Brain microvascular endothelial cell (primary cell): ENCODE results near the gene RALY.
"Not testable (repeated sequence)": the region's sequence is repeated elsewhere in the genome, so short reads cannot be mapped to it uniquely, and the experiment has no call there.

Experiments
- DNase-seq: peaks from one replicate; pipeline ENCODE4 v3.0.0-alpha.2; 2020
- H3K27ac ChIP-seq: fragments of 250-450 bp; sonication (Bioruptor Pico); 2 replicates; pipeline ENCODE4 v1.5.1; 2020; ENCODE audit warnings: mild to moderate bottlenecking, moderate library complexity
- H3K27me3 ChIP-seq: fragments of 250-450 bp; sonication (Bioruptor Pico); replicated peaks from 2 replicates; pipeline ENCODE4 v1.5.1; 2020; ENCODE audit warnings: mild to moderate bottlenecking
- H3K36me3 ChIP-seq: fragments of 250-450 bp; sonication (Bioruptor Pico); replicated peaks from 2 replicates; pipeline ENCODE4 v1.5.1; 2020; ENCODE audit warnings: mild to moderate bottlenecking
- H3K4me3 ChIP-seq: 2 replicates; pipeline ENCODE4 v1.5.1; 2011; ENCODE audit warnings: low read depth, mild to moderate bottlenecking, control low read depth, low read length, moderate library complexity
- in situ Hi-C: cut with HindIII; loops from 2 replicates; pipeline ENCODE4 v1.10.0; 2017; ENCODE audit warnings: low sequenced_read_pairs, low pct_ligation_motif_present
- TF ChIP-seq, protein P1 (sequence below): IDR thresholded peaks from 2 replicates; pipeline ENCODE4 v1.5.1; 2011; ENCODE audit warnings: low read depth, mild to moderate bottlenecking, moderate library complexity, low read length, control low read depth, inconsistent platforms; ENCODE audit errors: missing control alignments

RALY gene

DNA sequence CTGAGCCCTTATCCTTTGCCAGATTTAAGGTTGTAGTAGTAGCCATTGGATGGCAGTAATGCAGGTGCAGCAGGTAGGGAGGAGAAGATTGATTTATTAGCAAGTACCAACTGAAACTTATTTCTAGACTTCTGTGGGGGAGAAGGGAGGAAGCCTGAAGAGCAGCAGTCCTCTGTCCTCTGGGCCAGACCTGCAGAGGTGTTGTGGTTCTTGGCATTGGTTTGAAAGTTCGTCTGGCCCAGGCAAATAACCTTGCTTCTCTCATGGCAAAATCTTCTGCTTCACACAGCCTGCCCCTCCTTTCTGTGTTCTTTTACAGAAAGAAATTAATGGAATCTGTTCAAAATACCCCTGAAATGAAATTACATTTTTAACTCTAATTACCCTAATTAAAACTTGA is 24.5 kb downstream of the RALY start:
- no peak for DNase-seq
- TF ChIP-seq, protein P1, sequence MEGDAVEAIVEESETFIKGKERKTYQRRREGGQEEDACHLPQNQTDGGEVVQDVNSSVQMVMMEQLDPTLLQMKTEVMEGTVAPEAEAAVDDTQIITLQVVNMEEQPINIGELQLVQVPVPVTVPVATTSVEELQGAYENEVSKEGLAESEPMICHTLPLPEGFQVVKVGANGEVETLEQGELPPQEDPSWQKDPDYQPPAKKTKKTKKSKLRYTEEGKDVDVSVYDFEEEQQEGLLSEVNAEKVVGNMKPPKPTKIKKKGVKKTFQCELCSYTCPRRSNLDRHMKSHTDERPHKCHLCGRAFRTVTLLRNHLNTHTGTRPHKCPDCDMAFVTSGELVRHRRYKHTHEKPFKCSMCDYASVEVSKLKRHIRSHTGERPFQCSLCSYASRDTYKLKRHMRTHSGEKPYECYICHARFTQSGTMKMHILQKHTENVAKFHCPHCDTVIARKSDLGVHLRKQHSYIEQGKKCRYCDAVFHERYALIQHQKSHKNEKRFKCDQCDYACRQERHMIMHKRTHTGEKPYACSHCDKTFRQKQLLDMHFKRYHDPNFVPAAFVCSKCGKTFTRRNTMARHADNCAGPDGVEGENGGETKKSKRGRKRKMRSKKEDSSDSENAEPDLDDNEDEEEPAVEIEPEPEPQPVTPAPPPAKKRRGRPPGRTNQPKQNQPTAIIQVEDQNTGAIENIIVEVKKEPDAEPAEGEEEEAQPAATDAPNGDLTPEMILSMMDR: no peak
- H3K4me3 ChIP-seq: no peak overlapping the region
- H3K27me3 ChIP-seq: no peaks in the 10 kb centered on the region
- no peaks in the 10 kb centered on the region for H3K36me3 ChIP-seq
- in situ Hi-C loops: no loop called here
- no peak overlapping the region for H3K27ac ChIP-seq

DNA sequence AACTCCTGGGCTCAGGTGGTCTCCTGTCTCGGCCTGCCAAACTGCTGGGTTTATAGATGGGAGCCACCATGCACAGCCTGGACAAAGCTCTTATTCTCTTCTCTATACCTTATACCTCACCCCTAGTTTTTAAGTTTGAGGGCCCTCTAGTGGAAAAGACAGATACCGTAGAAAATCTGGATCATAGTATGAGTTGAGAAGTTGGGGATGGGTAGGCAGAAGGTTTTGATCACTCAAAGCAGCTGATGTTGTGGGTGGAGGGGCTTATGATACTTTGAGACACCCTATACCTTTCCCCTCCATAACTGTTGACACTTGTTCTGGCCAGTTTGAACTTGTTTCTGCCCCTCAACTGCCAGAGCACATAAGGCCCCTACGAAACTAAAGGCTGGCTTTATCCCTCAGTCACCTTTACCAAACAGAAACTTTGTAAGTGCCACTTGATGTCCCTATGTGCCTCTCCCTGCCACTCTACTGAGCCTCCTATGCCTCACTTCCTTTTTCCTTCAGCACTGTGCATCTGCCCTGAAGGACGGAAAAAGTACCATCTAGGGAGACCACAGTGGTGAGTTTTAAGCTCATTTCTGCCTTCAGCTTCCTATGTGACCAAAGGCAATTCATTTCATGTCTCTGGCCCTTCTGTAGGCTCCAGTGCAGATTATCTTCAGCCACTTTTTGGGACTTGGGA is 28.6 kb downstream of the RALY start:
- in situ Hi-C loops: no loop called here
- TF ChIP-seq, protein P1: peak; percentile 52
- Histone ChIP-seq H3K4me3 (no peak overlapping the region), H3K27me3 (no peaks in the 10 kb centered on the region), H3K27ac (no peak overlapping the region), H3K36me3 (no peaks in the 10 kb centered on the region)
- DNase-seq: no peak

DNA sequence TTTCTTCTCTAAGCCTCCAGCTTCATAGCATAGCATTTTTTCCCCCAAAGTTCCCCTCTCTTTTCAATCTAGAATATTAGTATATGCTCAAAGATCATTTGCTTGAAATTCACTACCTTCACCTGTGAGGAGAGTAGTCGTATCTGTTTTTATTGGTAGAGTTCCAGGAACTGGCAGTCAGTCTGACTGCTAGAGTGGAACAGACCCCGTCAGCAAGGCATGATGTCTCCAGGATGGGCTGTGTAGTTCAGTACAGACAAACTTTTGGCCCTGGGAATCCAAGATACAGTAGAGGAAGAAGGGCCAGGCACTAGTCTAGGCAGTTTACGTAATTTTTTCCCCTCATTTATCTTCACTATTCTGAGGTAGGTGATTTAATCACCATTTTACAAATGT is 29.1 kb downstream of the RALY start:
- in situ Hi-C loops: no loop called here

DNA sequence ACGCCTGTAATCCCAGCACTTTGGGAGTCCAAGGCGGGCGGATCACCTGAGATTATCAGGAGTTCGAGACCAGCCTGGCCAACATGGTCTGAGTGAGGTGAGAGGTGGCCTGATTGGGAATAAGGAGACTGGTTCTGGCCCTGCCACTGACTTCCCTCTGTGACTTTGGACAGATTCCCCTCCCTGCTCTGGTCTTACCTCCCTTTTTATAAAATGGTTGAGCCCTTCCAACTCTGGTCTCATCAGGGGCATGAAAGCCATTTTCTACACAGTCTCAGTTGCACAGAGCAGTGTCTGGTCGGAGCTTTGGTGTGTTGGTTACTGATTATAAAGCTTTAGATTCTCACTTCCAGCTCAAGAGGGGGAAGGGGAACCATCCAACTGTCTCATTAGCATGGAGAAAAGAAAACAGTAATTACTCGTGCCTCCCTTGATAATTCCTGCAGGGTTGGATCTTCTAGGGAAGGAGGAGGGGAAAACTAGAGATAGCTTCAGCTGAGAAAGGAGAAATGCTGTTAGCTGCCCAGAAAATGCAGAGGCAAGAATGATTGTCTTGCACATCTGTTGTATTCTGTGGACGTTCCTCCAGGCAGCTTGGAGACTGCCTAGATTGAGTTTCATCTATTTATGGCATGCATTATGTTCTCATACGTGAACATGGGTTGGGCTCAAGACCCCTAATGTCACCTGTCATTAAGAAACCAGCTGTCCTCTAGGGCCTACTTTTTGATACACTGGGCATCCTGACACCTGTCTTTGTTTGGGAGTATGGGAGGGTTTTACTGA is 30.4 kb downstream of the RALY start:
- TF ChIP-seq, protein P1: no peak
- Histone ChIP-seq H3K27me3 (no peaks in the 10 kb centered on the region), H3K4me3 (no peak overlapping the region), H3K27ac (no peak overlapping the region), H3K36me3 (no peaks in the 10 kb centered on the region)
- in situ Hi-C loops: no loop called here
- DNase-seq: no peak

More for the DNA sequence above, 29.1 kb downstream of the RALY start:
- Histone ChIP-seq H3K27me3 (no peaks in the 10 kb centered on the region), H3K36me3 (no peaks in the 10 kb centered on the region), H3K4me3 (no peak overlapping the region), H3K27ac (no peak overlapping the region)
- DNase-seq: no peak
- TF ChIP-seq, protein P1: no peak

DNA sequence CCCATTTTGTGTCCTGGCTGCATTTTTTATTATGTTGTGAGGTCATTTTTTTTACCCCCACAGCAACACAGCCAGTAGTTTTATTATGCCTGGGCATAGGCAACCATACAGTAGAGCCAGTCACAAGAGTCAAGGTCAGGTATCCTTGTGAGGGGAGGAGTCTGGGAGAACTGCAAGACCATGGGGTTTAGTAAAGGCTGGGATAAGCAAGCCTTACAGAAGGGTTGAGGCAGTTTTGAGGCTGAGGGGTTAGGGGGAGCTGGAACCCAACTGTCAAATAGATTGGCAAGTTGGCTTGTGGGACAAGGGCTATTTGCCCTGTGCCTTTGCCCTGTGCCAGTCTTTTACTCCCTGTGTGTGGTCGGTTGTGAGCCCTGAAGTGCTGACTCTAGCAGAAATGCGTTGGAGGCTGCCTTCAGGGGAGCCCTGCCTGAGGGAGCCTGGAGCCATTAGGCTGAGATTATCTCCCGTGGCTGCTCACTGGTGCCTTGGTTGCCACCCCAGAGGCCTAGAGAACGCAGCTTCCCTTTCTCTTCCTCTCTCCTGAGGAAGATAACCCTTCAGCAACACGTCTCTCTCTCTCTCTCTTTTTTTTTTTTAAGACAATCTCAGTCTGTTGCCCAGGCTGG is 31.1 kb downstream of the RALY start:
- H3K27ac ChIP-seq: no peak overlapping the region
- DNase-seq: no peak
- H3K4me3 ChIP-seq: no peak overlapping the region
- H3K27me3 ChIP-seq: no peaks in the 10 kb centered on the region
- no peaks in the 10 kb centered on the region for H3K36me3 ChIP-seq
- in situ Hi-C loops: no loop called here
- TF ChIP-seq, protein P1: no peak

DNA sequence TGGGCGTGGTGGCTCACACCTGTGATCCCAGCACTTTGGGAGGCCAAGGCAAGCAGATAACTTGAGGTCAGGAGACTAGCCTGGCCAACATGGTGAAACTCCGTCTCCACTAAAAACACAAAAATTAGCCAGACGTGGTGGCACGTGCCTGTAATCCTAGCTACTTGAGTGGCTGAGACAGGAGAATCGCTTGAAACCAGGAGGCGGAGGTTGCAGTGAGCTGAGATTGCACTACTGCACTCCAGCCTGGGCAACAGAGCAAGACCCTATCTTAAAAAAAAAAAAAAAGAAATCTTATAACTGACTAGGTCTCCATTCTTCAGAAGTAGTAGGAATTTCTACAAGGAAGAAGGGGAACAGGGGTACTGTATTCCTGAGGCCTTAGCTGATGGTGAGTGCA is 34.3 kb downstream of the RALY start:
- in situ Hi-C loops, H3K4me3 ChIP-seq, DNase-seq: not testable (repeated sequence)

More for the DNA sequence above, 34.3 kb downstream of the RALY start:
- not testable (repeated sequence) for H3K27me3 ChIP-seq, H3K36me3 ChIP-seq, H3K27ac ChIP-seq
